HG03442 (cell line): ENCODE measurements around the gene ZMYND12.

Experiments used
- ATAC-seq: cut with Tn5 transposase; IDR thresholded peaks from one replicate; pipeline ENCODE4 v1.9.1; 2021; ENCODE audit warnings: mild to moderate bottlenecking, moderate library complexity; ENCODE audit not compliant: unreplicated experiment

ZMYND12 gene

GRCh38 chr1:42449256-42449655 is 6.6 kb downstream of the ZMYND12 start:
- no peak for ATAC-seq

- no peak for ATAC-seq
These were observed 13.2 kb downstream of the ZMYND12 start for GRCh38 chr1:42442662-42443061.

GRCh38 chr1:42439940-42440339 is 15.9 kb downstream of the ZMYND12 start:
- ATAC-seq, result no peak

- no peak for ATAC-seq
These were observed 21.5 kb downstream of the ZMYND12 start for GRCh38 chr1:42434340-42434739.

- ATAC-seq, result no peak
These were observed 22.5 kb downstream of the ZMYND12 start for GRCh38 chr1:42433369-42433768.

GRCh38 chr1:42432714-42433113 is 23.1 kb downstream of the ZMYND12 start:
- ATAC-seq, result no peak

- ATAC-seq, result no peak
These were observed 24.3 kb downstream of the ZMYND12 start for GRCh38 chr1:42431514-42431913.

GRCh38 chr1:42430286-42431135 is 25.3 kb downstream of the ZMYND12 start:
- no peak for ATAC-seq

- ATAC-seq, result no peak
These were observed 26.2 kb downstream of the ZMYND12 start for GRCh38 chr1:42429603-42430002.

GRCh38 chr1:42427240-42427639 is 28.6 kb downstream of the ZMYND12 start:
- ATAC-seq, result no peak

GRCh38 chr1:42424201-42424600 is 31.6 kb downstream of the ZMYND12 start:
- ATAC-seq, result no peak

- no peak for ATAC-seq
These were observed 32.1 kb downstream of the ZMYND12 start for GRCh38 chr1:42423681-42424080.

GRCh38 chr1:42422737-42423136 is 33.1 kb downstream of the ZMYND12 start:
- no peak for ATAC-seq

- ATAC-seq, result no peak
These were observed 34.8 kb downstream of the ZMYND12 start for GRCh38 chr1:42420911-42421585.

- ATAC-seq, result no peak
These were observed 35.7 kb downstream of the ZMYND12 start for GRCh38 chr1:42420121-42420520.

- ATAC-seq, result no peak
These were observed 36.5 kb downstream of the ZMYND12 start for GRCh38 chr1:42419126-42419821.

- no peak for ATAC-seq
These were observed 37.3 kb downstream of the ZMYND12 start for GRCh38 chr1:42418516-42418915.

GRCh38 chr1:42417166-42417565 is 38.7 kb downstream of the ZMYND12 start:
- no peak for ATAC-seq

GRCh38 chr1:42414551-42415496 is 41.0 kb downstream of the ZMYND12 start:
- no peak for ATAC-seq

- no peak for ATAC-seq
These were observed 51.9 kb downstream of the ZMYND12 start for GRCh38 chr1:42403880-42404400.
